GM12878 (cell line): Measurements from ENCODE around the gene LRP5. TPM values are rescaled to one million over a fixed set of nuclear protein-coding genes. Genes with fewer than 3 reads are reported as not detected.

Experiments used
- BRCA1 ChIP-seq: IDR thresholded peaks from 2 replicates; pipeline ENCODE4 v1.6.1; 2011; ENCODE audit warnings: low read depth, low read length, improper control_type of control experiment
- CEBPB ChIP-seq, 2 experiments: fragments of 150-350 bp in 1 of 2; IDR thresholded peaks; 2 replicates each; pipeline ENCODE4 v1.6.1; 2012 to 2014; ENCODE audit warnings: low read depth in 2 of 2, low read length in 2 of 2, borderline replicate concordance in 1 of 2, inconsistent platforms in 1 of 2
- CHD4 ChIP-seq: fragments of 200-600 bp; sonication (generic); IDR thresholded peaks from 2 replicates; pipeline ENCODE4 v1.6.1; 2016; ENCODE audit warnings: mild to moderate bottlenecking
- CUX1 ChIP-seq: IDR thresholded peaks from 2 replicates; pipeline ENCODE4 v1.6.1; 2012; ENCODE audit warnings: improper control_type of control experiment, low read depth, low read length; ENCODE audit not compliant: insufficient replicate concordance
- FOS ChIP-seq: IDR thresholded peaks from 3 replicates; pipeline ENCODE4 v1.6.1; 2011; ENCODE audit warnings: borderline replicate concordance; ENCODE audit not compliant: insufficient read length; ENCODE audit errors: extremely low read depth
- HDAC6 ChIP-seq: fragments of 200-600 bp; sonication (generic); IDR thresholded peaks from one replicate; pipeline ENCODE4 v1.8.0; 2017; ENCODE audit warnings: antibody characterized with exemption; ENCODE audit not compliant: unreplicated experiment
- IRF3 ChIP-seq: fragments of 450-650 bp; IDR thresholded peaks from 2 replicates; pipeline ENCODE4 v1.6.1; 2014; ENCODE audit warnings: mild to moderate bottlenecking
- JUND ChIP-seq: IDR thresholded peaks from 2 replicates; pipeline ENCODE4 v1.6.1; 2012; ENCODE audit warnings: low read depth, mild to moderate bottlenecking, low read length, improper control_type of control experiment, moderate library complexity
- LARP7 ChIP-seq: fragments of 450-650 bp; IDR thresholded peaks from 2 replicates; pipeline ENCODE4 v1.6.1; 2017; ENCODE audit warnings: mild to moderate bottlenecking
- MXI1 ChIP-seq: fragments of 150-350 bp; IDR thresholded peaks from 2 replicates; pipeline ENCODE4 v1.6.1; 2011; ENCODE audit warnings: low read depth, mild to moderate bottlenecking, inconsistent platforms, low read length, improper control_type of control experiment
- NFYA ChIP-seq: IDR thresholded peaks from 2 replicates; pipeline ENCODE4 v1.6.1; 2011; ENCODE audit warnings: low read depth, mild to moderate bottlenecking, low read length, improper control_type of control experiment, borderline replicate concordance
- NR2C2 ChIP-seq: IDR thresholded peaks from 2 replicates; pipeline ENCODE4 v1.6.1; 2011; ENCODE audit warnings: borderline replicate concordance, low read depth; ENCODE audit not compliant: control insufficient read depth, insufficient read length
- POU2F2 ChIP-seq: IDR thresholded peaks from 3 replicates; pipeline ENCODE4 v1.6.1; 2011; ENCODE audit warnings: low read depth, mild to moderate bottlenecking, low read length, borderline replicate concordance
- RUNX3 ChIP-seq: IDR thresholded peaks from 2 replicates; pipeline ENCODE4 v1.6.1; 2012; ENCODE audit warnings: low read length, inconsistent platforms
- SIN3A ChIP-seq: IDR thresholded peaks from 2 replicates; pipeline ENCODE4 v1.6.1; 2012; ENCODE audit warnings: low read depth, low read length, improper control_type of control experiment
- TAF1 ChIP-seq: IDR thresholded peaks from 2 replicates; pipeline ENCODE4 v1.6.1; 2011; ENCODE audit warnings: mild to moderate bottlenecking, low read depth, low read length, borderline replicate concordance
- TCF3 ChIP-seq: IDR thresholded peaks from 2 replicates; pipeline ENCODE4 v1.6.1; 2012; ENCODE audit warnings: low read depth, mild to moderate bottlenecking, low read length, borderline replicate concordance; ENCODE audit not compliant: insufficient read depth
- ZNF384 ChIP-seq: IDR thresholded peaks from 2 replicates; pipeline ENCODE4 v1.6.1; 2012; ENCODE audit warnings: low read depth, mild to moderate bottlenecking, low read length, improper control_type of control experiment, borderline replicate concordance
- polyA plus RNA-seq, 11 experiments: library from polyadenylated mRNA; depleted of rRNA in 4 of 11; unstranded in 6 of 11; stranded (reverse) in 5 of 11; fragments of >200 nt; fragmentation: Nextera tagmentation in 4 of 11; fragmentation: Illumina TruSeq in 1 of 11; extraction: Ambion mirVana in 4 of 11; extraction: Trizol in 1 of 11; gene quantifications; 1 replicate in 1 of 11; 2 replicates in 10 of 11; pipeline versions ENCODE4 v1.2.1 to v1.2.3, GENCODE V29; 2011 to 2016; ENCODE audit warnings: inconsistent platforms in 2 of 11, missing spikeins in 2 of 11, low read depth in 1 of 11
- total RNA-seq, 4 experiments: library from RNA; depleted of rRNA in 3 of 4; stranded (reverse); fragments of >200 nt in 3 of 4; fragmentation: Illumina TruSeq in 1 of 4; extraction: Trizol in 1 of 4; gene quantifications; 2 replicates each; pipeline versions ENCODE4 v1.2.1 to v1.2.3, GENCODE V29; 2013 to 2021
- TF ChIP-seq, protein P1 (sequence below): fragments of 450-650 bp; IDR thresholded peaks from 2 replicates; pipeline ENCODE4 v1.6.1; 2017; ENCODE audit warnings: borderline replicate concordance

LRP5 gene
- total and polyA plus RNA-seq, 10 of the 15 experiments (the other 5 are each of a cell fraction or from before 2014, with no cell fraction given) = 0.37 to 34.0 (median 6.6) TPM

DNA sequence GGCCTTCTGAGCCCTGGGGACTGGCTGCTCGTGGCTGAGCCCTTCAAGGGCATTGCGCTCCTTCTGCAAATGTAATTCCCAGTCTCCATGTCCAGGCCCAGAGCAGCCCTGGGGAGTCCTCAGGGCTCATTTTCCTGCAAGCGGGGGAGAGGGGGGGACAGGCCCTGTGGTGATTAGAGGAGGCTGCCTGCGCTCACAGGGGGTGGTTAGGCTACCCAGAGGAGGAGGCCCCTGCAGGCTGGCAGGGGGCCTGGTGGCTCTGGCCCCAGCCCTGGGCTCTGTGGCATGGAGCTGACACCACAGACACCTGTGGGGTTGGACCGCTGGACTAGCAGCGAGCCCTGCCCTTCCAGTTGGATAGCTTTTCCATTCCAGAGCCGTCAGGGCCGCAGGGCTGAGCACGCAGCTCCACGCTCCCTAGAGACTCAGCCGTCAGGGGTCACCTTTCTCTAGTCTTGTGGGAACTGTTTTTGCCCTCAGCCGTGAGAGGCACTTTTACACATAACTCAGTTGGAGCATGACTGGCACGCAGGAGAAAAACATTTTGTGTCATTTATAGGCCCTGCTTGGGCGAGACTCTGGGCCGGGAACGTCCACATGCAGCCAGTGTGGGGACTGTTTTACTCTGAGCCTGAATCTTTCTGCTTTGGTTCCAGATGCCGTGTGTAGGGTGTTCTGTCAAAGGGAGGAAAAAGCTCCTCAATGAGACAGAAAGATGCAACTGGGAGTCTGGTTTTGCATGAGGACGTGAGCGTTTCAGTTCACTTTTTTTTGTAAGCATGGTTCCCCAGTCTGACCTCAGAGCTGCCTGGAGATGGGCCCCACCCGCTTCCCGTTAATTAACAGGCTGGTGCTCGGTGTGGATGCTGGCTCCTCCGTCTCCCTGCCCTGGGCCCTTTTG, 58.1 kb downstream of the LRP5 start (continued):
- TF ChIP-seq, protein P1, sequence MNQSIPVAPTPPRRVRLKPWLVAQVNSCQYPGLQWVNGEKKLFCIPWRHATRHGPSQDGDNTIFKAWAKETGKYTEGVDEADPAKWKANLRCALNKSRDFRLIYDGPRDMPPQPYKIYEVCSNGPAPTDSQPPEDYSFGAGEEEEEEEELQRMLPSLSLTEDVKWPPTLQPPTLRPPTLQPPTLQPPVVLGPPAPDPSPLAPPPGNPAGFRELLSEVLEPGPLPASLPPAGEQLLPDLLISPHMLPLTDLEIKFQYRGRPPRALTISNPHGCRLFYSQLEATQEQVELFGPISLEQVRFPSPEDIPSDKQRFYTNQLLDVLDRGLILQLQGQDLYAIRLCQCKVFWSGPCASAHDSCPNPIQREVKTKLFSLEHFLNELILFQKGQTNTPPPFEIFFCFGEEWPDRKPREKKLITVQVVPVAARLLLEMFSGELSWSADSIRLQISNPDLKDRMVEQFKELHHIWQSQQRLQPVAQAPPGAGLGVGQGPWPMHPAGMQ = no peak
- no peak for TF ChIP-seq HDAC6
- no peak for TF ChIP-seq FOS
- TF ChIP-seq CEBPB (IDR thresholded peaks at IDR 0.05; ENCODE audit: borderline replicate concordance in 1 of 2, low read depth in 2 of 2, low read length in 2 of 2) = no peak
- TF ChIP-seq LARP7 = no peak
- no peak for TF ChIP-seq IRF3
- no peak for TF ChIP-seq CUX1
- TF ChIP-seq ZNF384 = peak; percentile 80; the same call in 1 of the 2 replicates
- TF ChIP-seq SIN3A = no peak
- TF ChIP-seq BRCA1 = no peak
- peak; percentile 28; the same call in 1 of the 2 replicates for TF ChIP-seq TCF3
- TF ChIP-seq NR2C2 = no peak
- TF ChIP-seq MXI1 = peak; percentile 76
- TF ChIP-seq TAF1 = no peak
- no peak for TF ChIP-seq NFYA
- no peak for TF ChIP-seq CHD4
- peak; percentile 89 for TF ChIP-seq RUNX3
- 0 out of 2 replicates have a peak, but pooled peaks have one; percentile 6 for TF ChIP-seq JUND
- TF ChIP-seq POU2F2 = peak; percentile 96
